GM19397 (cell line): ENCODE results near the gene MEF2D.

Experiments
- ATAC-seq: cut with Tn5 transposase; IDR thresholded peaks from one replicate; pipeline ENCODE4 v1.9.1; 2021; ENCODE audit warnings: mild to moderate bottlenecking, moderate library complexity; ENCODE audit not compliant: unreplicated experiment

The MEF2D gene

DNA sequence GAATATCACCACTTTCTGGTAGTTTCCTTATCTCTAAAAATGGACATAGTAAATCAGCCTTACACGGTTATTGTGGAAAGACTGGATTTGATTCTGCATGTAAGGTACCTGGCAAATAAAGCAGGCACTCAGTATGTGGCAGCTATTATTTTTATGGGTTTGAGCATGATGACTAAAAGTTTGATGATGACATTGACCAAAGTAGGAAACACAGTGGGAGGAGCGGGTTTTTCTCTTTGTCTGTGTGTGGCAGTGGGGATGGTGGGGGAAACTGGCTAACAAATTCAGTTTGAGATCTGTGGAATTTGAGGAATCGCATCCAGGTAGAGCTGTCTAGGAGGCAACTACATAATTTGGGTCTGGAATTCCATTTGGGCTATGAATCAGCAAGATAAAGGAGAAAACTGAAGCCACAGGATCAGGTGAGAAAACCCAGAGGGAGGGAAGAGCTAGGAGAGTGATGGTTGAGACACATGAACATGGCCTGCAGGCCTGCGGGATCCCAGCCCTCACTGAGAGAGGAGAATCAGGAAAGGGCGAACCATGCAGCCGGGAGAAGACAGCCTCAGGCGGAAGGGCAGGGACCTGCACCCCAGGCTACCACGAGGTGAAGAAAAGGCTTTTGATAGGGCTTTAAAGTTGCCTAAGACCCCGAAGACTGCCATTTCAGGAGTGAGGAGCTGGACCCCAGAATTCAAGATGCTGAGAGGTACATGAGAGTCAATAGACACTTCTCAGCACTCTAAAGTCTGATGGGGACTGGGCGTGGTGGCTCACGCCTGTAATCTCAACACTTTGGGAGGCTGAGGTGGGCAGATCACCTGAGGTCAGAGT, 52.2 kb downstream of the MEF2D start:
- no peak for ATAC-seq

DNA sequence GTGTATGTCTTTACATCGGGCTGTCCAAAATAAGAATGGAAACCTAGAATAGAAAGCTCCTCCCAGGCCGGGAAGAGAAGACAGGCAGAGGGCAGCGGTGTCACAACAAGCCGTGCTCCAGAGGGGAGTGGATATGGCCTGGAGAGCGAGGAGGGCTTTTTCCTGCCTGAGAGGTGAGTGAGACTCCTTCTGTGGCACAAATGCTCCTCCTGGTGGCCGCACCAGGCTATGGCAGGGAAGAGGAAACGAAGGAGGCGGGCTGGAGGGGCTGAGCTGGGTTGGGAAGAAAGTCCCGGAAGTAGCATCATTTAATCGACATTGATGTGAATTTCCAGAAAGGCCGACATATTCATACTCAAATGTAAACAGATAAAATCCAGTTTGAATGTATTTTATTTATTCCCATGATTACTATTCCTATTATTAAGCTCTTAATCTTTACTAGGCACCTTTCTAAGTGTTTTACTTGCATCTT, 54.7 kb downstream of the MEF2D start:
- ATAC-seq, result peak; percentile 48

DNA sequence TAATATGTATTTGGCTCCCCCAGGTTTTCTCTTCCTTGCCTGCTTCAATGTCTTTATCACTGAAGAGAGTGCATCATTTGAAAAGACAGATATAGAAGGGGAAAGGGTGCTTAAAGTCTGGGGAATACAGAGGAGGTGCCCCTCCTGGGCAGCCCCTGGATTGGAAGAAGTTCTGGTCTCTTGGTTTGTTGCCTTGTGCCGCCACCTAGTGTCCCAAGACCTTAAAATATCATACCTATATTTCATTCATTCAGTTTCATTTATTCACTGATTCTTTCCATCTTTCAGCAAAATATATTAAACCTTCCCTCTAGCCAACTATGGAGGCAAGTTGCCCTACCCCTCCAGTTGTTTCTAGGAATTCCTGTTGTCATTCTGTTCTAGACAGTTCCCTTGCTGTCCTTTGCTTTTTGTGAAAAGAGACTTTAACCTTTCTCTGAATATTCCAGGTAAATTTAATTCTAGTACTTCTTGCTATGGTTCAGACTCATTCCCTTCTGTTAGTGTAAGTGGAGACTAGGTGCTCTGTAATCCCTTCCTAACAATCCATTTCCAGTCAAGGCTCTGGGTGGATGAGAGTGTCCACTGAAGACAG, 56.1 kb downstream of the MEF2D start:
- ATAC-seq, result no peak

- no peak for ATAC-seq
Measured at GRCh38 chr1:156443286-156443685, 57.3 kb downstream of the MEF2D start.

DNA sequence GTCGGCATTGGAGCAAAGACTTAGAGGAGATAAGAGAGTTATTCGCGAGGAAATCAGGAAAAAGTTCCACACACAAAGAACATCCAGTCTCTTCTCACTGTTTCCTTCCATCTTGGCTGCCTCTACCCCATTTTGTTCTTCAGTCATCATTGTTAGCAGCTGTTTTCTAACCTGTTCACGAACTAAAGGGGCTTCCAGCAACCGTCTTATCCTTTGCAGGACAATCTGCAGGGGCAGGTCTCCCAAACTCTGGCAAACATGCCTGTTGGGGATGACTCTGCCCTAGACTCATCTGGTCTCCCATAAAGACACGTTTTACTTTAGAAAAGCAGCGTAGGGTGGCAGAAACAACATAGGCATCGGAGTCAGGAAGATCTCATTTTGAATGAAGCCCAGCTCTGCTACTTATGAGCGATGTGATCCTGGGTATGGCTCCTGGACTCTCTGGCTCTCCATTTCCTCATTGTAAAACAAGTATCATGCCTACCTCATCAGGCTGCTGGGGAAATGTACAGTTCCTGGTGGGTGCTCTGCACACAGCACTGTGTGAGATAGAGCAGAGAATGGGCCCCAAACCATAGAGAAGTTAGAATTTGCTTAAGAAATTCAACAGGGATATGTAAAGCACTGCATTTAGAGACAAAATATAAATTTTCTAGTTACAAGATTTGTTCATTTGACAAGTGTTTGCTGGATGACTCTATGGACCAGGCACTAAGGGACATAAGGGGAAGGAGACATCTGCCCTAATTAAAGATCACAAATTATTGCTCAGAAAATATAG, 59.7 kb downstream of the MEF2D start:
- no peak for ATAC-seq

- no peak for ATAC-seq
Measured at GRCh38 chr1:156439777-156440183, 60.8 kb downstream of the MEF2D start.

- ATAC-seq, result no peak
Measured at GRCh38 chr1:156439036-156439776, 61.4 kb downstream of the MEF2D start.

DNA sequence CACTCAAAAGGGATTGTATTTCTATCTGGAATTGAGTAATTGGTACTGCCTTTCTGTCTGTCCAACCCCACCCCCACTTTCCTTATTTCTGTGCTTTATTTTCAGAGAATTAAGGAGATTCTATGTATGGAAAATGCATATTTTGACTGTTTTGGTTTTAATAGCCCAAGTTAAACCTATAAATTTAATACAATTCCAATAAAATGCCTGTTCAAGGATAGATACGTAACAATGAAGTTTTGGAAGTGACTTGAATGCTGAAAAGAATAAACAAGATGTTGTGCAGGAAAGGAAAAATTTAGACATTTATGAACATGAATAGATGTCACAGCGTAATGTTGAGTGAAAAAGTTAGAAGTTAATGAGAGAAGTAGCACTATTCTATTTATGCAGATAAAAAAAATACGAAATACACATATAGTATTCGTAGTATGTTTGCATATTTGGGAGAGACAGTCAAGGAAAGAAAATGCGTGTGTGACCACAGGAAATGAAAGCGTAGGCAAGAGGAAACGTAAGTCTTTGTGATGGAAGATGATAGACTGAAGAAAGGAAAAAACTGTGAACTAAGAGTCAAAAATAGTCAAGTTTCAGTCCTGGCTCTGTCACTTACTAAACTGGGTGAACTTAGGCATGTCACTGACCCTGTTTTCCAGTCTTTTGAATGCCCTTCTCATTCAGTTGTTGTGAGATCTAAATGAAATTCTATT, 62.1 kb downstream of the MEF2D start:
- ATAC-seq, result no peak

GRCh38 chr1:156437037-156437867, 63.3 kb downstream of the MEF2D start:
- ATAC-seq, result no peak

DNA sequence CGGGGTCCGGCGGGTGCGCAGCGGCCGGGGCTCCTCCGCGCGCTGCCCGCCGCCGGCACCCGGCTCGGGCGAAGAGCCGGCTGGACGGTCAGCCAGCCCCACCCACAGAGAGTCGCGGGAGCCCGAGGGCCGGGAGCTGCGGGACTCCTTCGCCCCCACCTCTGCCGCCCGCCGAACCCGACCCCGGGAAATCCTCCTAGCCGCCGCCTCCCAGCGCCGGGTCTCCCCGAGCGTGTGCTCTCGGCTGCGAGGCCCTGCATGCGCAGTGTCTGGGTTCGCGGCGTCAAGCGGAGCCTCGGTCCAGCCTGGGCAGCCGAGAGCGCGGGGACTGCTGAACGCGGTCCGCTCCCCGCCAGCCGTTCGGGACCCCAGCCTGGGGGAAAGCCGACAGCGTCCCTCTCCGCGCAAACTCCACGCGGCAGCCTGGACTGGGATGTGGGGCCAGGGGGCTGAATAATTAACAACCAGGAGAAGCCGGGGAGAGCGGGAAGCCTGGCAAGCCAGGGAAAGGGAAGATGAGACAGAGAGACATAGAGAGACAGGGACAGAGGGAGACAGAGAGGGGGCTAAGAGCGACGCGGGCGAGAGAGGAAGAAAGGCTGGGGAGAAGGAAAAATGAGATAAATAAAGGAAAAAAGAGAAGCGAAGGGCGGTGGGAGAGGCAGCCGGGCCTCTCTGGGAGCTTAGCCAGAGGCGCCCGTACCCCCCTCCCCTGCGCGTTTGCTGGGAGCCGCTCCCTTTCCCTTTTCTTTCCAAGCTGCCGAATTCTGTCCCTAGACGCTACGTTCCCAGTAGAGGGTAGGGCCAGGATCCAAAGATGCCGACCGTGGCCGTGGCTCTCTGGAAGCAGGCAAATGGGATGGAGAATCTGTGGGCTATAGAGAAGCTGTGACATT, 64.2 kb downstream of the MEF2D start:
- ATAC-seq, result no peak

DNA sequence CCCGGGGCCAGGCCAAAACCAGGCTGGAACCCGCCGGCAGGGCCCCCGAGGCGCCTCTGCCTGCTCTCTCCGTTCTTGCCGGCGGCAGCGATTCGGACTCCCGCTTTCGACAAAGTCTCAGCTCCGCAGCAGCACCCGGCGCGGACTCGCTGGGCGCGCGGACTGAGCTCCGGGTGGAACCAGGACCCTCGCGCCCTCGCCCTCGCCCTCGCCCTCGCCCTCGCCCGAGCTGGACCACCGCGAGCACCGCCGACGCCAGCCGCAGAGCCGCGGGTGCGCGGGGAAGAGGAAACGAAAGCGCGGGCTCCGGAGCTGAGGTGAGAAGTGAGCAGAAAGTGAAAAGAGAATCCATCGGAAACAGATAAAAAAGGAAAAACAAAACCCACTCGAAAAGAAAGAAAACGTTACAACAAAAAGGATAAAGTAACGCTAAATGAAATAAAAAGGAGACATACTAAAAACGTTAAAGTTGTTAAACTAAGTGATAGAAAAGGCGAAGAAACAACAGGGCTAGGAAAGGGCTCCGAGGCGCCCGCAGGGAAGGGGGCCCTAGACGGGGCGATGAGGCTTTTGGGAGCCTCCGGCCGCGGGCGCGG, 64.9 kb downstream of the MEF2D start:
- no peak for ATAC-seq

GRCh38 chr1:156434989-156435544, 65.5 kb downstream of the MEF2D start:
- ATAC-seq, result no peak

- no peak for ATAC-seq
Measured at GRCh38 chr1:156433602-156434001, 67.0 kb downstream of the MEF2D start.

DNA sequence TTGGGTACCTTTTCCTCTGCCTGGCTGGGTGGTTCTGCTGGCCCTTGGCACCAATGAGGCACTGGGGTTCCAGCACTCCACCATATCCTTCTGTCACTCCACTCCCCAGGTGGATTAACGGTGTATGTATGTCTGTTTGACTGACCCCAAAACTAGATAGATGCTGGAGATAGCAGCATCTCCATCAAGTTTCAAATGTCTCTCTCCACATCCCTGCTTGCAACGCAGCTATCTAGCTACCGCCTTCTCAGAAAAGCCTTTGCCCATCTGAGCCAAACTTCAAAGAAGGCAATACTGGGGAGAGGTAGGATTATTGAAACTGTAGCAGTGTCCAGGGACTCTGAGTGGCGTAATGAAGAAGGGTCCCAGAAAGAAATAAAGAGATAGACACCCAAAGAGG, 67.5 kb downstream of the MEF2D start:
- ATAC-seq, result no peak

DNA sequence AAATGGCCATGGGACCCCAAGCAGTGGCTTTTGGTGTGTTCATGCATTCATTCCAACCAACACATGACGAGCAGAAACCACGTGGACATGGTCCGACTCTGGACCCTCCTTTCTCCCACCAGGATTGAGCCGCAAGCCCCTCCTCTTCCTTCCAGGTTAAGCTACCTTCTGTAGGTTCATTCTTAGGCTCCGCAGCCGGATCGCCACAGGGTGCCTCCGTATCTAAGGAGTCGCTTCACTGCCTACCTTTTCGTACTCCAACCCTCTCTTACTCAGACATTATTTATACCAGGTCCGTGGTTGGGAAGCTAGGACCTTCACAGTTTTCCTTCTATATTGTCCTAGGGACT, 67.9 kb downstream of the MEF2D start:
- ATAC-seq, result no peak

- ATAC-seq, result no peak
Measured at GRCh38 chr1:156431769-156432668, 68.6 kb downstream of the MEF2D start.

- ATAC-seq, result no peak
Measured at GRCh38 chr1:156431366-156431765, 69.2 kb downstream of the MEF2D start.
